DMS53 (cell line): ENCODE data around the gene FBXW8.
A peak's percentile ranks its signal among the peaks of the same experiment; 100 is the strongest.

Source experiments
- DNase-seq: peaks from one replicate; lab custom pipeline; 2025; lab: John Stamatoyannopoulos, UW

Gene FBXW8

DNA sequence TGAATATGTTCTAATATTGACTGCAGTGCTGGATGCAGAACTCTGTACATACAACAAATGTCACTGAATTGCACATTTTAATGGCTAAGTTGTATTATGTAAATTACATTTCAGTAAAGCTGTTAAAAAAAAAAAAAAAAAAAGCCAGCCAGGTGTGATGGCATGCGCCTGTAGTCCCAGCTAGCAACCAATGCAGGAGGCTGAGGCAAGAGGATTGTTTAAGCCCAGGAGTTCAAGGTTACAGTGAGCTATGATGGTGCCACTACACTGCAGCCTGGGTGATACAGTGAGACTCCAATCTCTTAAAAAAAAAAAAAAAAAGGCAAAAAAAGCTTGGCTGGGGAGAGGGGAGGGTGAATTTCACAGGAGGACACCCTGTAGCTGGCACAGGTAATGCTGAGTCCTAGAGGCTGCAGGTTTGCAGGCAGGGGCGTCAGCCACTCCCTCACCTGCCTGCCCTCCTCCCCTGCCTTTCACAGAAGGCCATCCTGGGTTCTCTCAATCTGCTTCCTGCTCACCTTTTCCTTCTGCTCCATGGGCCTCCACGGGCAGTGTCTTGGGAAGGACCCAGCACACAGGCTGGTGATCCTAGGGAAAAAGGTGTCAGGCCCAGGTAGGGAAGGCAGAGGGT, 147.8 kb downstream of the FBXW8 start:
- no peak for DNase-seq

DNA sequence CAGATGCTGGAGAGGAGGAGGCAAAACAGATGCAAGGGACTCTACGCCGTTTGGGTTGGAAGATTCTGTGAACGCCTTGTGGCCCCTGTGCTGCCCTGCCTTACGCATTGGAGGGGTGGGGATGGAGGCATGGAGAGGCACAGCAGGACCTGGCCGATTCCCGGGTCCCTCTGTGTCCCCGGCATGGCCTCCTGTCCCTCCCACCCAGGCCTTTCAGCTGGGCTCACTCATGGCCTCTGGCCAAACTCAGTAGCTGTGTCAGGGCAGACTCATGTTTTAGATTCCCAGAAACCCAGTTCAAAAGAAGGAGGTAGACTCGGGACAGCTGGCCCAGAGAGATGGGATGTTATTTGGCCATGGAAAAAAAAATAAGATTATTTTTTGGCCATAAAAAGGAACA, 148.4 kb downstream of the FBXW8 start:
- DNase-seq: no peak

DNA sequence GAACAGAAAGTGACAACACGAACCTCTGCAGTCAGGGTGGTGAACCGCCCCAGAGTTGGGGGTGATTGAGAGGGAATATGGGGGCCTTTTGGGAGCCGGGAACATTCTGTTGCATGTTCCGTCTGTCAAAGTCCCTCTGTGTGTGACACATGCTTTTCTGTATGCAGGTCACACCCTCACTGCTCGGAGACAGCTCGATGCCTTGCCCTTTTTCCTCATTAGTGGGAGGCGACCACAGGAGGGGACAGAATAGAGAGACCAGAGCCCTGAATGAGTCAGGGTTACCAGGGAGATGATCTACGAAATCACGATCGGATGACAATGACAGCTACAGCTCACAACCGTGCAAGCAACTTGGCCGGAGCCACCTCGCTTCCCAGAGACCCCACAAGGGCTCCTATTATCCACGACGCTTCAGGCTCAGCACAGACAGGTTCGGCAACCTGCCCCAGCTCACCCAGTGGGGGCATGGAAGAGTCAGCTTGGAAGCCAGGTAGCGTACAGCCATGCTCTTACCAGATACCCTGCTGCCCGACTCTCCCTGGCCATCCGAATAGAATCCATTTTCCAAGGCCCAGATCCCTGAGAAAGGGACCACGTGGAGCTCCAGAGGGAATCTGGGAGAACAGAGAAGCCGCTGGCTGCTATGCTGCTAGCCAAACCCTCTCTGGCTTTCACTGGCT, 149.6 kb downstream of the FBXW8 start:
- no peak for DNase-seq

DNA sequence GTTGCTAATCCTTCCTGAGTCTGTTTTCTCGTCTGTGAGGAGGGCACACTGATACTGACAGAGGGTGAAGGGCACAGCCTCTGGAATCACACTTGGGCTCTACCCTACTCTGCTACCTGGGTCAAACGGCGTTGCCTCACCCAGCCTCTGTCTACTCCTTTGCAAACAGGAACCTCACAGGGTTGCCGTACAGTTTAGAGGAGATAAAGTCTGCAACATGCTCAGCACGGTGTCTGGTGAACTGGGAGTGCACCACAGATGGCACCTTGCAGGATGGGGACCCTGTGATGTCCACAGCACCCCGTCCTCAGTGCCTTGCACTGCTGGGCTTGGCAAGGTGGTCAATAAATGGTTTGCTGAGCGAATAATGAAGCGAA, 150.2 kb downstream of the FBXW8 start:
- DNase-seq: no peak

DNA sequence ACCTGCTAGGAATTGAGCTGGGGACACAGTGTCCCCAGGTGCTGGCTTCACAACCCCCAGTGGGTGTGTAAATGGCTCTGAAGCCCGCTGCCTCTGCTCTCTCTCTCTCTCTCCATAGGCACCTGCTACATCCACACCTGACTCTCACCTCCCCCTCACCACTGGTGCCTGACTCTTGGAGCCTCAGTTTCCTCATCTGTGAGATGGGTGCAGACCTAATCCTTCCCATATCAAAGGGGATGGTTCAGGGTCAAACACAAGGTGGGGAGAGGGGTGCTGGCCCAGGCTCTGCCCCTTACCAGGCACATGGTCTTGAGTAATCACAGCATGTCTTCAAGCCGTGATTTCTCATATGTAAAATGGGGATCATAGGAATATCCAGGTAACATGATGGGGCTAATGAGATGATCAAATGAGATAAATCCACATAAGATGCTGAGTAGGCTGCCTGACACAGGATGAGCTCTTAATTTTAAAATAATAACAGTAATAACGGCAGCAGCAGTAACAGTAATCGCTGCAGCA, 150.9 kb downstream of the FBXW8 start:
- no peak for DNase-seq

DNA sequence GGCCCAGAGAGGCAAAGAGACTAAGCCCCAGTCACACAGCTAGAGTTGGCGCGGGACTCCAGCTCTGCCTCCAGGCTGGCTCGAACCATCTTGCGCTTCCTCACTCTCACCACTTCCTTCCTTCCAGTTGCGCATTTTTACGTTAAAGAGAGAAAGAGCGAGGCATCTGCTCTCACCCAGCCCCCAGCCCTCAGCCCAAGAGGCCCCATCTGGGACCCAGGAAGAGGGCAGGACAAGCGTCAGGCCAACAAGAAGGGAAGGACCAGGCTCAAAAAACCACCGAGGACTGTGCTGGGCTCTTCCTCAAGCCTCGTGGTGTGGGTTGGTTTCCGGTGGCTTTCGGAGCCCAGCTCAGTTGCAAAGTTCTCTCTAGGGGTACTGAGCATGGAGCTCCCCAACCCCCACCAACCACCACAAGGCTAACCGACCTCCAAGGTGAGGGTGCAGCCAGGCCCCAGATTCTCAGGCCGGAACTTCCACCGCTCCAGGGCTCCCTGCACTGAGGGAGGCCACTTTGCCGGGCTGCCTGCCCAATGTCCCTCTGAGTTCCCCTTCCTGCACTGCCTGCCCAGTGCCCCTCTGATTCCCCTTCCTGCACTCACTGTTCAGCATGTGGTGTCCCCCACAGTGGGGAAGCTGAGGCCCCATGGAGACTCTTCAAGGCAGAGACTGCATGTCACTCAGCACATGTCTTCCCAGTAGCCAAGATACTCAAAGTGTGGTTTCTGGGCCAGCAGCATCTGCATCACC, 152.6 kb downstream of the FBXW8 start:
- no peak for DNase-seq

DNA sequence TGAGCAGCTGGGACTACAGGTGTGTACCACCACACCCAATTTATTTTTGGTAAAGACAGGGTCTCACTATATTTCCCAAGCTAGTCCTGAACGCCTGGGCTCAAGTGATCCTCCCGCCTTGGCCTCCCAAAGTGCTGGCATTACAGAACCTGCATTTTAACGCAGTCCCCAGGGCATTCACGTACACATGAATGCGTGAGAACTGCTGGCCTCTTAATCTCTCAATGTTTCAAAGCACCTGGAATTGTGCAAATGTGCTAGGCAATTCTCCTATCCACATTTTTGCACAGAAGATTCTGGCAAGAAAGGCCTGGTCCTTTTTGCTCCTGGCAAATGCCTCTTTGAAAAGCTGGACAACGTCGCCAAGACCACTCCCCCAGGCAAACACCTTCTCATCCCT, 153.3 kb downstream of the FBXW8 start:
- no peak for DNase-seq

DNA sequence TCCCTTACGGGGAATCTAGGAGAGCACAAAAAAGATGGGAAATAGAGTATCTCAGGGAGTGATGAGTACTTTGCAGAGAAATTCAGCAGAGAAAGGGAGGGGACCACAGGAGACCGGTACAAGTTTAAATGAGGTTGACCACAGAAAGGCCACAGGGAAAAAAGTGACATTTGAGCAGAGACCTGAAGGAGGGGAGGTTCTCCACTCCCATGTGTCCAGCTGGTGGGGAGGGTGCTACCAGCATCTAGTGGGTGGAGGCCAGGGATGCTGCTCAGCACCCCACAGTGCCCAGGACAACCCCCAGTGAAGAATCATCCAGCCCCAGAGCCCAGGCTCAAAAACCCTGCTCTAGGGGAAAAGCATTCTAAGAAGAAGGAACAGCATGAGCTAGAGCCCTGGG, 153.8 kb downstream of the FBXW8 start:
- no peak for DNase-seq

DNA sequence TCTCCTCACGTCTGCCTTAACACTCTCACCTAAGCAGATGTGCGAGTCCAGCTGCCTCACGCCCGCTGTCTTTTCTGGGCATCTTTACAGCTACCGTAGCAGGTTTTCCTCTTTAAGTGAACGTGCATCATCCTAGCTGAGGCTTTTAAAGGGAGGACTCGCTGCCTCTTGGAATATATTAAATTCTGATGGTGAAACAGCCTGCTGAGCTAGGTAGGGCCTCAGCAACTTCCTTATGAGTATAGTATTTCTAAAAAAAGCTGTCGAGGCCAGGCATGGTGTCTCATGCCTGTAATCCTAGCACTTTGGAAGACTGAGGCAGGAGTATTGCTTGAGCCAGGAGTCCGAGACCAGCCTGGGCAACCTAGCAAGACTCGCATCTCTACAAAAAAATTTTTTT, 156.3 kb downstream of the FBXW8 start:
- no peak for DNase-seq

DNA sequence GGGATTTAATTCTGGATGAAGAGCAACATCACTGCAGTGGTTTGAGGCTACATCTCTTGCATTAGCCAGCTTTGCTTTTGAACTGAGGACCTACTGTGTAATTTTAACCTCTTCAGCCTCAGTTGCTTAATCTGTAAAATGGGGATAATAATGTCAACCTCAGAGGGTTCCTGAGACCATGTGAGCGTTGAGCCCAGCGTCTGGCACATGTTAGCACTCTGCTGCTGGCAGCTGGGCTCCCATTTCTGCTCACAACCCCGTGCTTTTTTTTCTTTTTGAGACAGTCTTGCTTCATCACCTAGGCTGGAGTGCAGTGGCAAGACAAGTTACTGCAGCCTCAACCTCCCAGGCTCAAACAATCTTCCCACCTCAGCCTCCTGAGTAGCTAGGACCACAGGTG, 156.9 kb downstream of the FBXW8 start:
- DNase-seq: no peak

DNA sequence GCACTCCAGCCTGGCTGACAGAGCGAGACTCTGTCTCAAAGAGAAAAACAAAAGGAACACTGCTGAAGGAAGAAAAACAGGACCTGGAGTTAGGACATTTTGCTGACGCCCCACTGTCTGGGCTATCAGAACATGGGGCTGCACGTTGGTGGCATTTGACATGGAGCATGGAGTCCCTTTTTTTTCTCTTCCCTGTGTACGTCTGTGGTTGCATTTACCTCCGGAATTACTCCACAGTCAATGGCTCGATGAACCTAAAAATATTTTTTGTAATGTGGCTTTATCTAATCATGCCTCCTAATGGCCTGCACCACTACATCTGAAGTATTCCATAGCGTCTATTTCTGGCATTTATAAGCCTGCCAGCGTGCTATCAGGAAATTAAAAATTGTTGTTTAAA, 157.7 kb downstream of the FBXW8 start:
- DNase-seq: no peak

DNA sequence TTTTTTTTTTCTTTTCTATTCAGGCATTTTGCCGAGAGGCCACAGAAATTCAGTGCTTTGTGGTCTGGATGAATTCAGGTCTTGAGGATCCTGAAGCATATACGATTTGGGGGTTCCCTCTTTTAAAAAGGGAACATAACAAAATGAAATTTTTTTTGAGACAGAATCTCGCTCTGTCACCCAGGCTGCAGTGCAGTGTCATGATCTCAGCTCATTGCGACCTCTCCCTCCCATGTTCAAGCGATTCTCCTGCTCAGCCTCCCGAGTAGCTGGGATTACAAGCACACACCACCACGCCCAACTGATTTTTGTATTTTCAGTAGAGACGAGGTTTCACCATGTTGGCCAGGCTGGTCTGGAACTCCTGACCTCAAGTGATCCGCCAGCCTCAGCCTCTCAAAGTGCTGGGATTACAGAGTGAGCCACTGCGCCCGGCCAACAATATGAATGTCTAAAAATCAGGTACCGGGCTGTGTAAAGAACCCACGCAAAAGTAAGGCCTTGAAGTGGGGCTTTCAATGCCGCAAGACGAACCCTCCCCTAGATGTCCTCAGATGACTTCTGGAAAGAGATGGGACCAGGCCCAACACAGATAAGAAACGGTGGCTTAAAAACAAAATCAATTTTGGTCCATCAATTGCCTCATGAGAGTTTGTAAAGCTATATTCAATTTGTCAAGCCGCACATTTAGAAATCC, 158.5 kb downstream of the FBXW8 start:
- no peak for DNase-seq

DNA sequence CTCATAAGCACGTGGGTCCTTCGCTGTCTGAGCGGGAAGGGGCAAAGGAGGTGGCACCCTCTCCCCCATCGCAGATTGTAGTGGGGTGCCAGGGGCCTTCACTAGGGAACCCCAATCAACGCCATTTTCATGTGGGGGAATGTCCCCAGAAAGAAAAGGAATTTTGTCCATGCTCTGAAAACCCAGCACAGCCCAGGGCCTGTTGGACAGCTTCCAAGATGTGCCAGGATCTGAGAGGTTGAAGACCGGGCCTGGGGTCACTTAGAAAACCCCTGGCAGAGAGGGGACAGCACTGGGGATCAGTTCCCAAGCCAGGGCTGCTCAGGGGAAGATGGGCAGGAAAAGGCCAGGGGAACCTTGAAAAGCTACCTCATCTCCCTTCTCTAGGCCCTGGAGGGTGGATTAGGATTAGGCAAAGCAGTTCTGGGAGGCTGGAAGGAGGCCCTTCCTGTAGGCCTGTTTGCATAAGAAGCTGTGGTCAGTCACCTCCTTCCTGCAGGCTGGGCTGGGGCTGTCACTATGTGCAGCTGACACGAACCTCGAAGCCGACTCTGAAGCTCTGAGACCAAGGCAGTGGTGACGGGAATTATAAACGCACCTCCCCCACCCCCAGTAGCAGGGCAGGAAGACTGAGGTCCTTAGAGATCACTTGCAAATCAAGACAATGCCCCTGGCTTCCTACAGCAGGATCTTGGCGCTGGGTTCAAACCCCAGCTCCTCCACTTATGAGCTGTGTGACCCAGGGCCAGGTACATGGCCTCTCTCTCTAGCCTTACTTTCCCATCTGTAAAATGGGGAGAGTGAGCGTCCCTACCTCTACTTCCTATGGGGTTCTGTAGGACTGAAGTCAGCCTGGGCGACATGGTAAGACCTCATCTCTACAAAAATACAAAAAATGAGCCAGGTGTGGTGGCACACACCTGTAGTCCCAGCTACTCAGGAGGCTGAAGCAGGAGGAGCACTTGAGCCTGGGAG, 159.5 kb downstream of the FBXW8 start:
- DNase-seq: no peak

DNA sequence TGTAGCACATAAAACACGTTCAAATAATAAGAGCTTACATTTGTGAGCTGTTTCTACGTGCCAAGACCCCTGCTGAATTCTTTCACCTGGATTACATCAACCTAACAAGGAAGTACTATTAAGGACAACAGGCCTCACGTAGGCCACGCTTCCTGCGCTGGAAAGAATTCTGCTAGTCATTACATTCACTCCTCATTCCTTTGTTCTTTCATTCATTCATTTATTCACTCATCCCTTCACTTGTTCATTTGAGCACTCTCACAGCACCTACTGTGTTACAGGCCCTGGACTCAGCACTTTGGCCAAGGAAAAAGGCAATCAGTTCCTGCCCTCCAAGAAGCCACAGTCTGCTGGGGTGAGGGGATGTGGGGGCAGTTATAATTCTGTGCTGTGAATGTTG, 160.3 kb downstream of the FBXW8 start:
- no peak for DNase-seq

DNA sequence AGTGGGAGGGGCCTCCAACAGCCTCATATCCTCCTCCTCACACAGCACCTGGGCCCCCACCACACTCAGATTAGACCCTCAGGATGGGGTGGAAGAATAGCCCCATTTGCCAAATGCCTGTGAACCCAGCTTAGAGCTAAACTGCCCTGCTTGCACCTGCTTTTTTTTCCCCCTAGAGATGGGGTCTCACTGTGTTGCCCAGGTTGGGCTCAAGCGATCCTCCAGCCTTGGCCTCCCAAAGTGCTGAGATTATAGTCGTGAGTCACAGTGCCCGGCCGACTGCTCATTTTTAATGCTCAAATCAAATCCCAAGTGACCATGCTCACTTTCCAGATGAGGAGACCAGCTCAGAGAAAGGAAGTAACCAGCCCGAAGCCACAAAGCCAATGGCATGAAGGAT, 161.4 kb downstream of the FBXW8 start:
- no peak for DNase-seq

DNA sequence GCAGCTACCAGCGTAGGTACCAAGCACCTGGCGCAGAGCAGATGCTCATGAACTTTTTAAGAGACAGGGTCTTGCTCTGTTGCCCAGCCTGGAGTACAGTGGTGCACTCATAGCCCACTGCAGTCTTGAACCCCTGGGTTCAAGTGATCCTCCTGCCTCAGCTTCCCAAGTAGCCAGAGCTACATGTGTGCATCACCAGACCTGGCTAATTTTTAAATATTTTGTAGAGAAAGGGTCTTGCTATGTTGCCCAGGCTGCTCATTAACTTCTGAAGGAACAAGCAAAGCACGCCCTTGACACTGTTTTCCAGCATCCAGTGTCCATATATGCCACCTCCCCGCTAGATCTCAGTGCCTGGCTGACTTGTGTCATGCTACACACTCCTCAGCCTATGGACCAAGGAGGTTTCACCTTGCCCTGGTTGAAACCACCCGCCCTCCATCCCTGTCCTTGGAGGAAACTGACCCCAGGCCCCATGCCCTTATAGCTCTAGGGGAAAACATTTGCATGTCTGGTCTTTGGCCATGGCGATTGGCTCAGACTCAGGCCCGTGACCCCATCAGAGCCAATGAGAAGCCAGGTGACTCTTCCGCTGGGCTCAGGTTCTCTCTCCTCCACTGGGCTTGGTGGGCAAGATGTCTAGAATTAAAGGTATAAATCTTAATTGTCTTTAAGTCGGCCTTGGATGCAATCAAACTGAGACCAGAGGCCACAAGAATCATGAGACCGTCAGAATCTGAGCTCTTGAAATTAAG, 162.2 kb downstream of the FBXW8 start:
- no peak for DNase-seq

DNA sequence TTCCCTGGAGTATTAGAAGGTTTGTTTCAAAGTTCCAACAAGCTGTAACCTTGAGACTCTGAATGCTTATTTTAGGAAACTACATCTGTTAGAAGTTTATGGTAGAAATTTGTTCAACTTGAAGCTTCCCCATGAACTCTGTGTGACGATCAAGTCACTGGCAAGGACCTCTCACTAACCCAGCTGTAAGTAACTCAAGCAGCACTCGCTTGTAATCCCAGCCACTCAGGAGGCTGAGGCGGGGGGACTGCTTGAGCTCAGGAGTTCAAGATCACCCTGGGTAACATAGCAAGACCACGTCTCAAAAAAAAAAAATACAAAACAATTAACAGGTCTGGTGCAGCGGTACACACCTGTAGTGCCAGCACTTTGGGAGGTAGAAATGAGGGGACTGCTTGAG, 162.9 kb downstream of the FBXW8 start:
- no peak for DNase-seq

DNA sequence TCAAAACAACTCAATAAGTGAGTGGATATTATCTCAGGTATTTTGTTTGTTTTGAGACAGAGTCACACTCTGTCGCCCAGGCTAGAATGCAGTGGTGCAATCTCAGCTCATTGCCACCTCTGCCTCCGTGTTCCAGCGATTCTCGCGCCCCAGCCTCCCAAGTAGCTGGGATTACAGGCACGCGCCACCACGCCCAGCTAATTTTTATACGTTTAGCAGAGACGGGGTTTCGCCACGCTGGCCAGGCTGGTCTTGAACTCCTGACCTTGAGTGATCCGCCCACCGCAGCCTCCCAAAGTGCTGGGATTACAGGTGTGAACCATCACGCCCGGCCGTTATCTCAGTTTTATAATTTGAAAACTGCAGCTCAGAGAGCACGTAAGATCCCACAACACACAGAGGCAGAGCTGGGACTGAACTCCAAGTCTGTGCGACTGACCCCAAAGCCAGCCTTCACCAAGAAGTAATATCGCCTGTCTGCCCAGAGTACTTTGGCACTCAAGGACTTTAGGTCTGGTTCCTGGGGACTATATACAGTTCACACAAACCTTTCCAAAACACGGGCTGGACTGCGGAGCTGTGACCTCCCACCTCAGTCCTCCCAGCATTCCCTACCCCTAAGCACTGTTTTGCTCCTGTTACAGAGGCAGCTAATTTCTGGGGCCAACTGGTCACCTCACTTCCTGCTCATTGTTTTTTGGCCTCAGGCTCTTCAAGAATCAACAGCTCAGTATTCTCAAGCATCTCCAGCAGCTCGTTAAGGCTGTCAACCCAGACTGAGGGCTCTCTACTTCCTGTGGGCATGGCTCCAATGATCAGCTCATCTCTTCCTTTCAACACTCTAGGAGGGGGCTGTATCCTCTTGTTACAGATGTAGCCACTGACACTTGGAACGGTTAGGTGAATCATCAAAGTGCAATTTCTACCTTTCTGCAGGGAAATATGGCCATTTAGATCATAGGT, 165.9 kb downstream of the FBXW8 start:
- DNase-seq: peak; percentile 70

DNA sequence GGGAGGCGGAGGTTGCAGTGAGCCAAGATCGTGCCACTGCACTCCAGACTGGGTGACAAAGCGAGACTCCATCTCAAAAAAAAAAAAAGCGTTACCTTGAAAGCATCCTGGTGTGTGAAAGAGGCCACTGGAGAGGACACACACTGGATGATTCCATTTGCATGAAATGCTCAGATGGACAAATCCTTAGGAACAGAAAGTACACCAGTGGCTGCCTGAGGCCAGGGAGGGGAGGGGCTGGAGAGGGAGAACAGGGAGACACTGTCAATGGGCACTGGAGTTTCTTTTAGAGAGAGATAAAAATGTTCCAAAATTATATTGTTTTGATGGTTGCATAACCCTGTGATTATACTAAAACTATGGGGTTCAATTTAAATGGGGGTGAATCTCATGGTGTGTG, 168.7 kb downstream of the FBXW8 start:
- DNase-seq: peak; percentile 18
